Fibroblast of lung (primary cell): ENCODE measurements around the gene MKRN3. TPM values are rescaled to one million over a fixed set of nuclear protein-coding genes. Genes with fewer than 3 reads are reported as not detected.

Source experiments
- DNase-seq, 2 donors: peaks; one replicate each; pipeline versions ENCODE4 v3.0.0 to v3.0.0-alpha.2; 2010; ENCODE audit warnings: low read depth in 2 of 2
- H2AFZ ChIP-seq: 2 replicates; pipeline ENCODE4 v1.5.1; 2012; ENCODE audit warnings: low read length, control low read depth, inconsistent platforms
- H3K27ac ChIP-seq: 2 replicates; pipeline ENCODE4 v1.5.1; 2011; ENCODE audit warnings: low read length, control low read depth; ENCODE audit not compliant: insufficient read depth
- H3K27me3 ChIP-seq: 2 replicates; pipeline ENCODE4 v1.5.1; 2011; ENCODE audit warnings: mild to moderate bottlenecking, low read length; ENCODE audit not compliant: control insufficient read depth, insufficient read depth
- H3K36me3 ChIP-seq: 2 replicates; pipeline ENCODE4 v1.5.1; 2011; ENCODE audit warnings: low read length; ENCODE audit not compliant: control insufficient read depth, insufficient read depth
- H3K4me1 ChIP-seq: 2 replicates; pipeline ENCODE4 v1.5.1; 2011; ENCODE audit warnings: low read length; ENCODE audit not compliant: control insufficient read depth, insufficient read depth; ENCODE audit errors: extremely low read depth
- H3K4me2 ChIP-seq: 2 replicates; pipeline ENCODE4 v1.5.1; 2011; ENCODE audit warnings: low read length, control low read depth; ENCODE audit not compliant: insufficient read depth; ENCODE audit errors: extremely low read depth
- H3K4me3 ChIP-seq, 4 experiments: fragments of 200-600 bp in 1 of 4; sonication (generic) in 1 of 4; replicated peaks in 1 of 4; 2 replicates each; pipeline ENCODE4 v1.5.1; 2011 to 2016; ENCODE audit warnings: low read length in 4 of 4, low read depth in 3 of 4, mild to moderate bottlenecking in 3 of 4, control low read depth in 2 of 4, inconsistent platforms in 1 of 4, mixed read lengths in 1 of 4; ENCODE audit not compliant: insufficient read depth in 1 of 4; ENCODE audit errors: control extremely low read depth in 1 of 4
- H3K79me2 ChIP-seq: 2 replicates; pipeline ENCODE4 v1.5.1; 2012; ENCODE audit warnings: mild to moderate bottlenecking, low read length, inconsistent platforms; ENCODE audit not compliant: control insufficient read depth, insufficient read depth
- H3K9ac ChIP-seq: 2 replicates; pipeline ENCODE4 v1.5.1; 2011; ENCODE audit warnings: mild to moderate bottlenecking, low read length, control low read depth; ENCODE audit not compliant: insufficient read depth
- H3K9me3 ChIP-seq: 2 replicates; pipeline ENCODE4 v1.5.1; 2012; ENCODE audit warnings: low read depth, low read length; ENCODE audit not compliant: control insufficient read depth, insufficient read depth
- H4K20me1 ChIP-seq: 2 replicates; pipeline ENCODE4 v1.5.1; 2011; ENCODE audit warnings: low read length; ENCODE audit not compliant: control insufficient read depth, insufficient read depth; ENCODE audit errors: extremely low read depth
- CTCF ChIP-seq, 2 donors: IDR thresholded peaks in 1 of 2; conservative IDR thresholded peaks in 1 of 2; 1 replicate in 1 of 2; 2 replicates in 1 of 2; pipeline ENCODE4 v1.5.1; 2011 to 2012; ENCODE audit warnings: low read length in 2 of 2, control low read depth in 1 of 2, inconsistent platforms in 1 of 2, low read depth in 1 of 2, mild to moderate bottlenecking in 1 of 2
- EZH2 ChIP-seq: IDR thresholded peaks from 2 replicates; pipeline ENCODE4 v1.5.1; 2012; ENCODE audit warnings: low read length, control low read depth, mild to moderate bottlenecking; ENCODE audit errors: missing control alignments
- polyA plus RNA-seq, 2 donors: library from polyadenylated mRNA; depleted of rRNA in 1 of 2; stranded (reverse) in 1 of 2; unstranded in 1 of 2; fragments of >200 nt; gene quantifications; 2 replicates each; pipeline ENCODE4 v1.2.1, GENCODE V29; 2011 to 2012; ENCODE audit warnings: missing spikeins in 1 of 2
- total RNA-seq: library from RNA; depleted of rRNA; stranded (reverse); fragments of >200 nt; gene quantifications from 2 replicates; pipeline ENCODE4 v1.2.1, GENCODE V29; 2014

The MKRN3 gene
- total and polyA plus RNA-seq, 2 donors (not counting 1 experiment from before 2014, with no cell fraction given), result under 0.01 to 0.14 TPM

- Histone ChIP-seq H3K27ac (no peak overlapping the region), H3K79me2 (no peaks in the 10 kb centered on the region), H2AFZ (no peak overlapping the region), H3K4me3 (no peak overlapping the region), H3K9me3 (no peaks in the 10 kb centered on the region), H3K27me3 (no peaks in the 10 kb centered on the region), H3K4me1 (no peaks in the 10 kb centered on the region), H4K20me1 (no peaks in the 10 kb centered on the region), H3K36me3 (no peaks in the 10 kb centered on the region), H3K9ac (no peak overlapping the region), H3K4me2 (no peak overlapping the region)
- TF ChIP-seq CTCF (conservative IDR thresholded peaks at IDR 0.05 in 1 of 2, IDR thresholded peaks at IDR 0.05 in 1 of 2; ENCODE audit: low read depth in 1 of 2, low read length in 2 of 2) (no peak), EZH2 (no peak)
- no peak for DNase-seq
These were observed 19.3 kb upstream of the MKRN3 start for GRCh38 chr15:23546158-23546557.

GRCh38 chr15:23548071-23548470 is 17.4 kb upstream of the MKRN3 start:
- Histone ChIP-seq H3K36me3 (no peaks in the 10 kb centered on the region), H3K79me2 (no peaks in the 10 kb centered on the region), H3K4me2 (no peak overlapping the region), H3K4me3 (no peak overlapping the region), H3K9me3 (no peaks in the 10 kb centered on the region), H3K4me1 (no peaks in the 10 kb centered on the region), H3K9ac (no peak overlapping the region), H3K27ac (no peak overlapping the region), H2AFZ (no peak overlapping the region), H3K27me3 (no peaks in the 10 kb centered on the region), H4K20me1 (no peaks in the 10 kb centered on the region)
- TF ChIP-seq CTCF (conservative IDR thresholded peaks at IDR 0.05 in 1 of 2, IDR thresholded peaks at IDR 0.05 in 1 of 2; ENCODE audit: low read depth in 1 of 2, low read length in 2 of 2), result no peak
- TF ChIP-seq EZH2, result no peak
- no peak for DNase-seq

GRCh38 chr15:23561914-23562313 is 3.6 kb upstream of the MKRN3 start:
- Histone ChIP-seq H3K9me3 (no peaks in the 10 kb centered on the region), H3K4me1 (no peaks in the 10 kb centered on the region), H3K27ac (no peak overlapping the region), H3K27me3 (no peaks in the 10 kb centered on the region), H3K4me3 (no peak overlapping the region), H2AFZ (no peak overlapping the region), H3K79me2 (no peaks in the 10 kb centered on the region), H3K4me2 (no peak overlapping the region), H4K20me1 (no peaks in the 10 kb centered on the region), H3K9ac (no peak overlapping the region), H3K36me3 (no peaks in the 10 kb centered on the region)
- DNase-seq, result no peak
- no peak for TF ChIP-seq EZH2
- no peak for TF ChIP-seq CTCF (conservative IDR thresholded peaks at IDR 0.05 in 1 of 2, IDR thresholded peaks at IDR 0.05 in 1 of 2; ENCODE audit: low read depth in 1 of 2, low read length in 2 of 2)
